ENCODE measurements around the gene PWP1. TPM values are rescaled to one million over a fixed set of nuclear protein-coding genes. Genes with fewer than 3 reads are reported as not detected.

The PWP1 gene
- 10 to 100 TPM; 22.2 to 26.5 (median 26.3) TPM for total RNA-seq
- 45.4 TPM for total RNA-seq (2013)

GRCh38 chr12:107685360-107686248 is at the start of gene PWP1:
PWP1 (plus strand) TSS chr12:107685799; CDS start chr12:107685900, 101 bp downstream.
- no peak for TF ChIP-seq CTCF (IDR thresholded peaks at IDR 0.05)
- H3K4me3 Mint-ChIP-seq, result peak within 1 kb of the TSS; percentile 99
- intact Hi-C loops (cut with micrococcal nuclease), result loop anchor here (1.0 kb wide), 1 partner anchor 76 kb away; the partner anchor contains the start of gene PRDM4
- H3K4me1 Mint-ChIP-seq, result peaks cover 28 to 31% of the 10 kb centered on the region in 2 donors
- H3K27me3 Mint-ChIP-seq (ENCODE audit: low read depth in 2 of 2), result peaks cover 1 to 4% of the 10 kb centered on the region in 2 donors
- no peaks in the 10 kb centered on the region for H3K9me3 ChIP-seq (ENCODE audit: control insufficient read depth, insufficient read depth, low read length)
- peaks cover 15% of the 10 kb centered on the region for H3K4me1 ChIP-seq (ENCODE audit: control insufficient read depth, insufficient read depth, low read length)
- no peaks in the 10 kb centered on the region for H3K9me3 Mint-ChIP-seq
- under 1% methylated on average over 51 of the region's 51 CpGs for WGBS (ENCODE audit: insufficient coverage)
- ATAC-seq (peak; percentile 90 to 93 (median 90)), DNase-seq (peak; percentile 95 to 99)
- peak within 1 kb of the TSS; percentile 65 for H3K27ac ChIP-seq (ENCODE audit: low read length)
- peak within 1 kb of the TSS; percentile 80 for H3K4me3 ChIP-seq (ENCODE audit: low read length)
- H3K27ac Mint-ChIP-seq, result peak within 1 kb of the TSS; percentile 97 to 99
- peaks cover 8% of the 10 kb centered on the region for H3K36me3 Mint-ChIP-seq
- no peaks in the 10 kb centered on the region for H3K27me3 ChIP-seq (ENCODE audit: control insufficient read depth, insufficient read depth, low read length)
- peaks cover 21% of the 10 kb centered on the region for H3K36me3 ChIP-seq (ENCODE audit: control insufficient read depth, insufficient read depth, low read length)

- no peaks in the 10 kb centered on the region for H3K9me3 Mint-ChIP-seq
- no peaks in the 10 kb centered on the region for H3K4me1 Mint-ChIP-seq
- no peak overlapping the region for H3K27ac Mint-ChIP-seq
Measured at GRCh38 chr12:107641154-107641553, 44.4 kb upstream of the PWP1 start.

GRCh38 chr12:107642240-107642639 is 43.4 kb upstream of the PWP1 start:
- Mint-ChIP-seq H3K36me3 (no peaks in the 10 kb centered on the region), H3K27ac (no peak overlapping the region), H3K4me1 (no peaks in the 10 kb centered on the region), H3K4me3 (no peak overlapping the region), H3K27me3 (ENCODE audit: low read depth in 2 of 2) (no peaks in the 10 kb centered on the region), H3K9me3 (no peaks in the 10 kb centered on the region)
- DNase-seq, result no peak
- WGBS (ENCODE audit: insufficient coverage), result 93% methylated on average over 5 of the region's 5 CpGs
- no peaks in the 10 kb centered on the region for H3K4me1 ChIP-seq (ENCODE audit: control insufficient read depth, insufficient read depth, low read length)
- no peak overlapping the region for H3K27ac ChIP-seq (ENCODE audit: low read length)
- no peaks in the 10 kb centered on the region for H3K27me3 ChIP-seq (ENCODE audit: control insufficient read depth, insufficient read depth, low read length)
- H3K9me3 ChIP-seq (ENCODE audit: control insufficient read depth, insufficient read depth, low read length), result no peaks in the 10 kb centered on the region
- H3K4me3 ChIP-seq (ENCODE audit: low read length), result no peak overlapping the region
- H3K36me3 ChIP-seq (ENCODE audit: control insufficient read depth, insufficient read depth, low read length), result no peaks in the 10 kb centered on the region
- no peak for TF ChIP-seq CTCF (IDR thresholded peaks at IDR 0.05)
- ATAC-seq, result no peak
- intact Hi-C loops (cut with micrococcal nuclease), result no loop called here

More at GRCh38 chr12:107641154-107641553, 44.4 kb upstream of the PWP1 start:
- H3K27ac ChIP-seq (ENCODE audit: low read length), result no peak overlapping the region
- no peaks in the 10 kb centered on the region for H3K27me3 ChIP-seq (ENCODE audit: control insufficient read depth, insufficient read depth, low read length)
- no peak for TF ChIP-seq CTCF (IDR thresholded peaks at IDR 0.05)
- no peak overlapping the region for H3K4me3 ChIP-seq (ENCODE audit: low read length)
- H3K36me3 Mint-ChIP-seq, result no peaks in the 10 kb centered on the region
- intact Hi-C loops (cut with micrococcal nuclease), result no loop called here
- no peaks in the 10 kb centered on the region for H3K4me1 ChIP-seq (ENCODE audit: control insufficient read depth, insufficient read depth, low read length)
- DNase-seq (no peak), ATAC-seq (no peak)
- no peaks in the 10 kb centered on the region for H3K27me3 Mint-ChIP-seq (ENCODE audit: low read depth in 2 of 2)
- no peaks in the 10 kb centered on the region for H3K36me3 ChIP-seq (ENCODE audit: control insufficient read depth, insufficient read depth, low read length)
- H3K9me3 ChIP-seq (ENCODE audit: control insufficient read depth, insufficient read depth, low read length), result no peaks in the 10 kb centered on the region
- H3K4me3 Mint-ChIP-seq, result no peak overlapping the region

Measured in natural killer cell (primary cell).